GM12878 (cell line): Measurements from ENCODE around the gene PRKCZ. TPM values are rescaled to one million over a fixed set of nuclear protein-coding genes. Genes with fewer than 3 reads are reported as not detected.

Experiments
- ATAC-seq: fragments of 200-7000 bp; cut with Tn5 transposase; 3 replicates; pipeline ENCODE4 v1.9.1; 2020; ENCODE audit warnings: mild to moderate bottlenecking, moderate library complexity
- BruUV-seq: library from RNA; stranded (reverse); fragments of 400-500 nt; replicated peaks from 2 replicates; lab custom pipeline; 2021; lab: Mats Ljungman, UMichigan
- CTCF ChIA-PET: fragments of 300-600 bp; sonication (Branson Sonifier 250); formaldehyde crosslinking; extraction: SDS; loops from one replicate; lab custom pipeline; 2021; ENCODE audit warnings: inconsistent platforms; lab: Yijun Ruan, JAX
- POLR2A ChIA-PET: fragments of 350-600 bp; formaldehyde crosslinking; extraction: SDS; loops from one replicate; lab custom pipeline; 2021; ENCODE audit warnings: inconsistent platforms; lab: Charles Lee
- RAD21 ChIA-PET: fragments of 300-600 bp; sonication (Branson Sonifier 250); formaldehyde crosslinking; loops from one replicate; lab custom pipeline; 2023; ENCODE audit warnings: antibody characterized with exemption; ENCODE audit not compliant: unreplicated experiment; lab: Charles Lee
- SMC1A ChIA-PET: fragments of 300-600 bp; sonication (Branson Sonifier 250); formaldehyde crosslinking; loops from one replicate; lab custom pipeline; 2023; ENCODE audit not compliant: unreplicated experiment, uncharacterized antibody; lab: Charles Lee
- DNase-seq: peaks from one replicate; pipeline ENCODE4 v3.0.0-alpha.2; 2011; ENCODE audit warnings: low read depth, low spot score
- FAIRE-seq: peaks from 3 replicates; lab custom pipeline; 2011; peaks lifted over from hg19 to GRCh38; lab: Jason Lieb, UNC
- H2AFZ ChIP-seq: 2 replicates; pipeline ENCODE4 v1.6.0; 2011; ENCODE audit warnings: low read depth, low read length, control low read depth; ENCODE audit not compliant: control insufficient read depth
- H3K27ac ChIP-seq: 2 replicates; pipeline ENCODE4 v1.5.1; 2011; ENCODE audit warnings: control low read depth; ENCODE audit not compliant: control insufficient read depth, insufficient read depth
- H3K27me3 ChIP-seq, 2 experiments: replicated peaks in 1 of 2; 2 replicates each; pipeline versions ENCODE4 v1.6.0 to v1.6.1; 2011; ENCODE audit warnings: low read length in 1 of 2; ENCODE audit not compliant: control insufficient read depth in 2 of 2, insufficient read depth in 2 of 2
- H3K36me3 ChIP-seq, 2 experiments: 2 replicates each; pipeline ENCODE4 v1.5.1; 2011; ENCODE audit warnings: low read length in 1 of 2; ENCODE audit not compliant: control insufficient read depth in 2 of 2, insufficient read depth in 2 of 2
- H3K4me1 ChIP-seq: 2 replicates; pipeline ENCODE4 v1.6.1; 2011; ENCODE audit warnings: mild to moderate bottlenecking, low read length, moderate library complexity, mixed read lengths; ENCODE audit not compliant: control insufficient read depth, insufficient read depth
- H3K4me2 ChIP-seq: 2 replicates; pipeline ENCODE4 v1.6.0; 2011; ENCODE audit warnings: control low read depth; ENCODE audit not compliant: control insufficient read depth, insufficient read depth
- H3K4me3 ChIP-seq: fragments of 200-600 bp; sonication (generic); 2 replicates; pipeline ENCODE4 v1.5.1; 2016
- H3K79me2 ChIP-seq: 2 replicates; pipeline ENCODE4 v1.6.0; 2011; ENCODE audit warnings: low read length; ENCODE audit not compliant: control insufficient read depth, insufficient read depth
- H3K9ac ChIP-seq: 2 replicates; pipeline ENCODE4 v1.8.0; 2011; ENCODE audit warnings: low read length, control low read depth, mixed read lengths; ENCODE audit not compliant: control insufficient read depth, insufficient read depth
- H3K9me3 ChIP-seq: replicated peaks from 3 replicates; pipeline ENCODE4 v1.5.1; 2011; ENCODE audit warnings: mild to moderate bottlenecking, low read length; ENCODE audit not compliant: control insufficient read depth, insufficient read depth
- H4K20me1 ChIP-seq: 2 replicates; pipeline ENCODE4 v1.6.0; 2011; ENCODE audit not compliant: control insufficient read depth, insufficient read depth
- CBX3 ChIP-seq: fragments of 200-600 bp; sonication (generic); IDR thresholded peaks from 2 replicates; pipeline ENCODE4 v1.6.1; 2016; ENCODE audit warnings: low read depth, borderline replicate concordance
- GATAD2B ChIP-seq: fragments of 450-650 bp; conservative IDR thresholded peaks from 2 replicates; pipeline ENCODE4 v1.6.1; 2017; ENCODE audit warnings: low read depth, mild to moderate bottlenecking, moderate library complexity
- IKZF1 ChIP-seq: fragments of 450-650 bp; conservative IDR thresholded peaks from 2 replicates; pipeline ENCODE4 v1.6.1; 2017; ENCODE audit warnings: antibody characterized with exemption, mild to moderate bottlenecking
- NFYA ChIP-seq: IDR thresholded peaks from 2 replicates; pipeline ENCODE4 v1.6.1; 2011; ENCODE audit warnings: low read depth, mild to moderate bottlenecking, low read length, improper control_type of control experiment, borderline replicate concordance
- RCOR1 ChIP-seq: conservative IDR thresholded peaks from 2 replicates; pipeline ENCODE4 v1.6.1; 2012; ENCODE audit warnings: low read depth, low read length, improper control_type of control experiment
- SIN3A ChIP-seq: IDR thresholded peaks from 2 replicates; pipeline ENCODE4 v1.6.1; 2012; ENCODE audit warnings: low read depth, low read length, improper control_type of control experiment
- SMC3 ChIP-seq: IDR thresholded peaks from 2 replicates; pipeline ENCODE4 v1.6.1; 2011; ENCODE audit warnings: low read length, improper control_type of control experiment, borderline replicate concordance
- WGBS: methylation state at CpG from one replicate; pipeline ENCODE4 v1.1.6; 2016; ENCODE audit warnings: low lambda C conversion rate; ENCODE audit not compliant: insufficient replicate concordance, insufficient coverage; ENCODE audit errors: missing lambda C conversion rate; 5-methylcytosine and 5-hydroxymethylcytosine counted together
- in situ Hi-C: fragments of 300-500 bp; cut with MboI; formaldehyde crosslinking; loops from 9 replicates; pipeline ENCODE4 v1.14.3; 2018; ENCODE audit warnings: mixed read lengths
- intact Hi-C: fragments of 100-400 bp; cut with micrococcal nuclease; formaldehyde crosslinking; loops from one replicate; pipeline ENCODE4 v1.14.2; 2022; ENCODE audit not compliant: unreplicated experiment
- polyA plus RNA-seq, 11 experiments: library from polyadenylated mRNA; depleted of rRNA in 4 of 11; unstranded in 6 of 11; stranded (reverse) in 5 of 11; fragments of >200 nt; fragmentation: Nextera tagmentation in 4 of 11; fragmentation: Illumina TruSeq in 1 of 11; extraction: Ambion mirVana in 4 of 11; extraction: Trizol in 1 of 11; gene quantifications; 1 replicate in 1 of 11; 2 replicates in 10 of 11; pipeline versions ENCODE4 v1.2.1 to v1.2.3, GENCODE V29; 2011 to 2016; ENCODE audit warnings: inconsistent platforms in 2 of 11, missing spikeins in 2 of 11, low read depth in 1 of 11
- total RNA-seq, 4 experiments: library from RNA; depleted of rRNA in 3 of 4; stranded (reverse); fragments of >200 nt in 3 of 4; fragmentation: Illumina TruSeq in 1 of 4; extraction: Trizol in 1 of 4; gene quantifications; 2 replicates each; pipeline versions ENCODE4 v1.2.1 to v1.2.3, GENCODE V29; 2013 to 2021
- TF ChIP-seq, protein P1 (sequence below), 3 experiments: IDR thresholded peaks in 2 of 3; conservative IDR thresholded peaks in 1 of 3; 2 replicates each; pipeline ENCODE4 v1.5.1; 2011; ENCODE audit warnings: low read depth in 3 of 3, low read length in 3 of 3, mild to moderate bottlenecking in 3 of 3, control low read depth in 2 of 3, moderate library complexity in 2 of 3, inconsistent platforms in 1 of 3, mixed read lengths in 1 of 3; ENCODE audit not compliant: control insufficient read depth in 2 of 3, insufficient read depth in 1 of 3; ENCODE audit errors: extremely low read depth in 1 of 3
- TF ChIP-seq, protein P2 (sequence below): fragments of 450-650 bp; IDR thresholded peaks from 2 replicates; pipeline ENCODE4 v1.6.1; 2016; ENCODE audit warnings: mild to moderate bottlenecking, moderate library complexity, borderline replicate concordance

Gene PRKCZ
- total and polyA plus RNA-seq, 10 of the 15 experiments (the other 5 are each of a cell fraction or from before 2014, with no cell fraction given) = 0.05 to 1.9 (median 0.64) TPM; not detected in 1

- WGBS = 83% methylated on average over 27 of the region's 28 CpGs
- Histone ChIP-seq H3K9me3 (no peaks in the 10 kb centered on the region; the same call in 2 of the 3 replicates), H3K4me2 (no peak overlapping the region), H3K4me3 (no peak overlapping the region), H3K9ac (no peak overlapping the region), H2AFZ (no peak overlapping the region), H3K27me3 (no peaks in the 10 kb centered on the region), H3K27ac (no peak overlapping the region), H3K36me3 (no peaks in the 10 kb centered on the region), H3K79me2 (no peaks in the 10 kb centered on the region), H4K20me1 (no peaks in the 10 kb centered on the region), H3K4me1 (peaks cover 7% of the 10 kb centered on the region)
- SMC1A ChIA-PET = no interaction called here
- in situ Hi-C loops (no loop called here), intact Hi-C loops (no loop called here)
- no TSS peak for BruUV-seq
- RAD21 ChIA-PET = no interaction called here
- TF ChIP-seq RCOR1 (no peak), IKZF1 (no peak), SIN3A (no peak), NFYA (no peak), SMC3 (no peak)
- POLR2A ChIA-PET = no interaction called here
- DNase-seq (no peak), ATAC-seq (no peak), FAIRE-seq (no peak)
- CTCF ChIA-PET = no interaction called here
Measured at GRCh38 chr1:2115702-2116341, 65.6 kb downstream of the PRKCZ start.

- H3K4me3 ChIP-seq = no peak overlapping the region
- ATAC-seq (no peak), DNase-seq (no peak), FAIRE-seq (no peak)
- H3K4me2 ChIP-seq = no peak overlapping the region
- no peak overlapping the region for H3K9ac ChIP-seq
- H3K27me3 ChIP-seq = no peaks in the 10 kb centered on the region
- ChIA-PET SMC1A (no interaction called here), RAD21 (interaction anchor here (0.7 kb wide), 1 partner anchor 42 kb away, joined by 3 read pairs; no protein-coding TSS in a partner anchor), CTCF (interaction anchor here (1.0 kb wide), 1 partner anchor 27 kb away, joined by 3 read pairs; no protein-coding TSS in a partner anchor), POLR2A (no interaction called here)
- in situ Hi-C loops = no loop called here
- no peaks in the 10 kb centered on the region for H3K4me1 ChIP-seq
- no peaks in the 10 kb centered on the region for H3K79me2 ChIP-seq
- 92% methylated on average over 5 of the region's 5 CpGs for WGBS
- H4K20me1 ChIP-seq = no peaks in the 10 kb centered on the region
- H3K9me3 ChIP-seq = no peaks in the 10 kb centered on the region; the same call in 2 of the 3 replicates
- no peaks in the 10 kb centered on the region for H3K36me3 ChIP-seq
- no TSS peak for BruUV-seq
- no peak overlapping the region for H2AFZ ChIP-seq
- no peak overlapping the region for H3K27ac ChIP-seq
- intact Hi-C loops = no loop called here
- no peak for TF ChIP-seq CBX3
- no peak for TF ChIP-seq GATAD2B
- TF ChIP-seq, protein P1, sequence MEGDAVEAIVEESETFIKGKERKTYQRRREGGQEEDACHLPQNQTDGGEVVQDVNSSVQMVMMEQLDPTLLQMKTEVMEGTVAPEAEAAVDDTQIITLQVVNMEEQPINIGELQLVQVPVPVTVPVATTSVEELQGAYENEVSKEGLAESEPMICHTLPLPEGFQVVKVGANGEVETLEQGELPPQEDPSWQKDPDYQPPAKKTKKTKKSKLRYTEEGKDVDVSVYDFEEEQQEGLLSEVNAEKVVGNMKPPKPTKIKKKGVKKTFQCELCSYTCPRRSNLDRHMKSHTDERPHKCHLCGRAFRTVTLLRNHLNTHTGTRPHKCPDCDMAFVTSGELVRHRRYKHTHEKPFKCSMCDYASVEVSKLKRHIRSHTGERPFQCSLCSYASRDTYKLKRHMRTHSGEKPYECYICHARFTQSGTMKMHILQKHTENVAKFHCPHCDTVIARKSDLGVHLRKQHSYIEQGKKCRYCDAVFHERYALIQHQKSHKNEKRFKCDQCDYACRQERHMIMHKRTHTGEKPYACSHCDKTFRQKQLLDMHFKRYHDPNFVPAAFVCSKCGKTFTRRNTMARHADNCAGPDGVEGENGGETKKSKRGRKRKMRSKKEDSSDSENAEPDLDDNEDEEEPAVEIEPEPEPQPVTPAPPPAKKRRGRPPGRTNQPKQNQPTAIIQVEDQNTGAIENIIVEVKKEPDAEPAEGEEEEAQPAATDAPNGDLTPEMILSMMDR (IDR thresholded peaks at IDR 0.05 in 2 of 3, conservative IDR thresholded peaks at IDR 0.05 in 1 of 3; ENCODE audit: control insufficient read depth in 2 of 3, extremely low read depth in 1 of 3, insufficient read depth in 1 of 3, low read depth in 3 of 3, low read length in 3 of 3) = no peak
- TF ChIP-seq, protein P2, sequence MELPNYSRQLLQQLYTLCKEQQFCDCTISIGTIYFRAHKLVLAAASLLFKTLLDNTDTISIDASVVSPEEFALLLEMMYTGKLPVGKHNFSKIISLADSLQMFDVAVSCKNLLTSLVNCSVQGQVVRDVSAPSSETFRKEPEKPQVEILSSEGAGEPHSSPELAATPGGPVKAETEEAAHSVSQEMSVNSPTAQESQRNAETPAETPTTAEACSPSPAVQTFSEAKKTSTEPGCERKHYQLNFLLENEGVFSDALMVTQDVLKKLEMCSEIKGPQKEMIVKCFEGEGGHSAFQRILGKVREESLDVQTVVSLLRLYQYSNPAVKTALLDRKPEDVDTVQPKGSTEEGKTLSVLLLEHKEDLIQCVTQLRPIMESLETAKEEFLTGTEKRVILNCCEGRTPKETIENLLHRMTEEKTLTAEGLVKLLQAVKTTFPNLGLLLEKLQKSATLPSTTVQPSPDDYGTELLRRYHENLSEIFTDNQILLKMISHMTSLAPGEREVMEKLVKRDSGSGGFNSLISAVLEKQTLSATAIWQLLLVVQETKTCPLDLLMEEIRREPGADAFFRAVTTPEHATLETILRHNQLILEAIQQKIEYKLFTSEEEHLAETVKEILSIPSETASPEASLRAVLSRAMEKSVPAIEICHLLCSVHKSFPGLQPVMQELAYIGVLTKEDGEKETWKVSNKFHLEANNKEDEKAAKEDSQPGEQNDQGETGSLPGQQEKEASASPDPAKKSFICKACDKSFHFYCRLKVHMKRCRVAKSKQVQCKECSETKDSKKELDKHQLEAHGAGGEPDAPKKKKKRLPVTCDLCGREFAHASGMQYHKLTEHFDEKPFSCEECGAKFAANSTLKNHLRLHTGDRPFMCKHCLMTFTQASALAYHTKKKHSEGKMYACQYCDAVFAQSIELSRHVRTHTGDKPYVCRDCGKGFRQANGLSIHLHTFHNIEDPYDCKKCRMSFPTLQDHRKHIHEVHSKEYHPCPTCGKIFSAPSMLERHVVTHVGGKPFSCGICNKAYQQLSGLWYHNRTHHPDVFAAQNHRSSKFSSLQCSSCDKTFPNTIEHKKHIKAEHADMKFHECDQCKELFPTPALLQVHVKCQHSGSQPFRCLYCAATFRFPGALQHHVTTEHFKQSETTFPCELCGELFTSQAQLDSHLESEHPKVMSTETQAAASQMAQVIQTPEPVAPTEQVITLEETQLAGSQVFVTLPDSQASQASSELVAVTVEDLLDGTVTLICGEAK = no peak
Measured at GRCh38 chr1:2119886-2120285, 69.7 kb downstream of the PRKCZ start.
